ENCODE data around the gene ELOB. TPM values are rescaled to one million over a fixed set of nuclear protein-coding genes. Genes with fewer than 3 reads are reported as not detected.
"Not testable (repeated sequence)": the region's sequence is repeated elsewhere in the genome, so short reads cannot be mapped to it uniquely, and the experiment has no call there.

The ELOB gene
- polyA plus RNA-seq, 1 donor: 182 TPM

DNA sequence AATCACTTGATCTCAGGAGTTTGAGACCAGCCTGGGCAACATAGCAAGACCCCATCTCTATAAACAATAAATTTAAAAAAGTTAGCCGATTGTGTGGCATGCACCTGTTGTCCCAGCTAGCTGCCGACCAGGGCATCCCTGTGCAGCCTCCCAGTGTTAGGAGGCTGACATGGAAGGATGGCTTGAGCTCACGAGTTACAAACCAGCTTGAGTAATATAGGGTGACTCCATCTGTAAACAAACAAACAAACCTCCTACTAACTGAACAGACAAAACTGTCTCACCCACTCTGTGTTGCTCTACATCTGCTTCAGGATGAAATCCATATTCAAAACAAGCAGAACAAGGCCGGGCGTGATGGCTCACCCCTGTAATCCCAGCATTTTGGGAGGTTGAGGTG is 50.2 kb downstream of the ELOB start:
- DNase-seq: no peak

GRCh38 chr16:2724816-2725348 is 52.2 kb downstream of the ELOB start:
- DNase-seq: no peak

- no peak for DNase-seq
These were observed 52.9 kb downstream of the ELOB start for GRCh38 chr16:2724088-2724676.

DNA sequence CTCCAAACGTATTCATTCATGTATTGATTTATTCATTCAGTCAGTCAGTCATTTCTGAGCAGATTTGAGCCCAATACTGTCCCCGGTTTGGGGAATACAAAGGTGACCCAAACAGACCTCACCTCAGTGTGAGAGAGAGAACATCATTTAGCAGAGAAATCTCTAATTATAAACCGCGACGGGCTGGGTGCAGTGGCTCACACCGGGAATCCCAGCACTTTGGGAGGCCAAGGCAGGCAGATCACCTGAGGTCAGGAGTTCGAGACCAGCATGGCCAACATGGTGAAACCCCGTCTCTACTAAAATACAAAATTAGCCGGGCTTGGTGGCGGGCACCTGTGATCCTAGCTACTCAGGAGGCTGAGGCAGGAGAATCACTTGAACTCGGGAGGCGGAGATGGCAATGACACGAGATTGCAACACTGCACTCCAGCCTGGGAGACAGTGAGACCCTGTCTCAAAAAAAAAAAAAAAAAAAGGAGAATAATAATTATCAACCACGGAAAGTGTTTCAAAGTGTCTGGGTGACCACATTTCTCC is 55.4 kb downstream of the ELOB start:
- not testable (repeated sequence) for DNase-seq

Other genes starting within 250 kb of the ELOB start
- 3.1 TPM for gene CEMP1, start 245.9 kb downstream of the ELOB start, polyA plus RNA-seq (ENCODE audit: insufficient read length)
- 58.4 TPM for gene PDPK1, start 239.3 kb downstream of the ELOB start, polyA plus RNA-seq (ENCODE audit: insufficient read length)
- gene KCTD5, start 94.8 kb downstream of the ELOB start, polyA plus RNA-seq (ENCODE audit: insufficient read length): 22.2 TPM
- gene PRSS27, start 57.1 kb downstream of the ELOB start, polyA plus RNA-seq (ENCODE audit: insufficient read length): 1.3 TPM
- gene SRRM2, start 24.6 kb downstream of the ELOB start, polyA plus RNA-seq (ENCODE audit: insufficient read length): 820 TPM
- 0.20 TPM for gene PRSS33, start 10.3 kb upstream of the ELOB start, polyA plus RNA-seq (ENCODE audit: insufficient read length)
- not detected for gene PRSS41, start 21.2 kb upstream of the ELOB start, polyA plus RNA-seq (ENCODE audit: insufficient read length)
- gene PRSS21, start 40.0 kb upstream of the ELOB start, polyA plus RNA-seq (ENCODE audit: insufficient read length): 0.22 TPM
- 0.48 TPM for gene ZG16B, start 53.0 kb upstream of the ELOB start, polyA plus RNA-seq (ENCODE audit: insufficient read length)
- gene PRSS22, start 80.9 kb upstream of the ELOB start, polyA plus RNA-seq (ENCODE audit: insufficient read length): 8.2 TPM
- 15.2 TPM for gene FLYWCH2, start 105.9 kb upstream of the ELOB start, polyA plus RNA-seq (ENCODE audit: insufficient read length)
- 16.4 TPM for gene FLYWCH1, start 134.7 kb upstream of the ELOB start, polyA plus RNA-seq (ENCODE audit: insufficient read length)
- gene KREMEN2, start 187.0 kb upstream of the ELOB start, polyA plus RNA-seq (ENCODE audit: insufficient read length): 1.4 TPM
- 9.6 TPM for gene PAQR4, start 192.1 kb upstream of the ELOB start, polyA plus RNA-seq (ENCODE audit: insufficient read length)
- 22.0 TPM for gene PKMYT1, start 203.2 kb upstream of the ELOB start, polyA plus RNA-seq (ENCODE audit: insufficient read length)
- 2.0 TPM for gene CLDN9, start 235.6 kb upstream of the ELOB start, polyA plus RNA-seq (ENCODE audit: insufficient read length)
- gene CLDN6, start 240.9 kb upstream of the ELOB start, polyA plus RNA-seq (ENCODE audit: insufficient read length): 29.6 TPM
- 6.7 TPM for gene TNFRSF12A, start 243.1 kb upstream of the ELOB start, polyA plus RNA-seq (ENCODE audit: insufficient read length)
- gene HCFC1R1, start 246.7 kb upstream of the ELOB start, polyA plus RNA-seq (ENCODE audit: insufficient read length): 56.2 TPM
- gene THOC6, start 246.8 kb upstream of the ELOB start, polyA plus RNA-seq (ENCODE audit: insufficient read length): 29.5 TPM

All from left kidney (tissue), 2 donors.